IMR-90 (cell line): ENCODE results near the gene GALNT13. TPM values are rescaled to one million over a fixed set of nuclear protein-coding genes. Genes with fewer than 3 reads are reported as not detected.

Experiments
- ATAC-seq: fragments of 200-7000 bp; cut with Tn5 transposase; 2 replicates; pipeline ENCODE4 v1.9.1; 2020; ENCODE audit warnings: low read depth, mild to moderate bottlenecking, moderate library complexity
- BruUV-seq: library from RNA; stranded (reverse); fragments of 400-500 nt; replicated peaks from 2 replicates; lab custom pipeline; 2021; lab: Mats Ljungman, UMichigan
- CTCF ChIA-PET: fragments of 300-600 bp; formaldehyde crosslinking; extraction: SDS; loops from one replicate; lab custom pipeline; 2021; ENCODE audit warnings: antibody characterized with exemption; lab: Yijun Ruan, JAX
- POLR2A ChIA-PET: fragments of 300-600 bp; sonication (Branson Sonifier 250); formaldehyde crosslinking; loops from one replicate; lab custom pipeline; 2022; ENCODE audit warnings: antibody characterized with exemption; ENCODE audit not compliant: unreplicated experiment; lab: Charles Lee
- DNase-seq: peaks from one replicate; pipeline ENCODE4 v3.0.0; 2013
- H2AFZ ChIP-seq: replicated peaks from 2 replicates; pipeline ENCODE3; 2013; ENCODE audit warnings: low read length, mild to moderate bottlenecking; ENCODE audit not compliant: poor library complexity
- H2AK5ac ChIP-seq: 2 replicates; pipeline ENCODE4 v1.6.1; 2013; ENCODE audit warnings: low read depth, low read length, inconsistent platforms
- H2AK9ac ChIP-seq: replicated peaks from 2 replicates; pipeline ENCODE3; 2013; ENCODE audit warnings: mild to moderate bottlenecking, low read depth, low read length, moderate library complexity; ENCODE audit not compliant: poor library complexity
- H2BK120ac ChIP-seq: 2 replicates; pipeline ENCODE4 v1.6.1; 2013; ENCODE audit warnings: low read depth, low read length, inconsistent platforms
- H2BK15ac ChIP-seq: 3 replicates; pipeline ENCODE4 v1.6.1; 2013; ENCODE audit warnings: low read depth, low read length, inconsistent platforms
- H2BK20ac ChIP-seq: 2 replicates; pipeline ENCODE4 v1.6.1; 2013; ENCODE audit warnings: low read depth, mild to moderate bottlenecking, inconsistent platforms, low read length, moderate library complexity
- H2BK5ac ChIP-seq: 2 replicates; pipeline ENCODE4 v1.6.1; 2013; ENCODE audit warnings: mild to moderate bottlenecking, low read depth, low read length, inconsistent platforms; ENCODE audit not compliant: poor library complexity, severe bottlenecking
- H3K14ac ChIP-seq: replicated peaks from 2 replicates; pipeline ENCODE4 v1.6.1; 2013; ENCODE audit warnings: low read depth, low read length, inconsistent platforms
- H3K18ac ChIP-seq: 2 replicates; pipeline ENCODE4 v1.6.1; 2013; ENCODE audit warnings: low read depth, low read length, control low read depth
- H3K23ac ChIP-seq: 2 replicates; pipeline ENCODE4 v1.6.1; 2013; ENCODE audit warnings: low read depth, low read length, inconsistent platforms
- H3K27ac ChIP-seq: 2 replicates; pipeline ENCODE4 v1.5.1; 2013; ENCODE audit warnings: mild to moderate bottlenecking, control low read depth, low read length; ENCODE audit not compliant: insufficient read depth
- H3K27me3 ChIP-seq: 2 replicates; pipeline ENCODE4 v1.6.1; 2013; ENCODE audit warnings: low read length; ENCODE audit not compliant: control insufficient read depth, insufficient read depth
- H3K36me3 ChIP-seq: 2 replicates; pipeline ENCODE4 v1.6.1; 2013; ENCODE audit warnings: low read length, mixed read lengths; ENCODE audit not compliant: control insufficient read depth, insufficient read depth
- H3K4ac ChIP-seq: 2 replicates; pipeline ENCODE4 v1.6.1; 2013; ENCODE audit warnings: low read depth, low read length, inconsistent platforms
- H3K4me1 ChIP-seq: 2 replicates; pipeline ENCODE4 v1.6.1; 2013; ENCODE audit warnings: low read length, mixed read lengths; ENCODE audit not compliant: control insufficient read depth, insufficient read depth
- H3K4me2 ChIP-seq: 2 replicates; pipeline ENCODE4 v1.6.1; 2013; ENCODE audit warnings: low read depth, mild to moderate bottlenecking, control low read depth, low read length, moderate library complexity
- H3K4me3 ChIP-seq: 2 replicates; pipeline ENCODE4 v1.5.1; 2013; ENCODE audit warnings: low read depth, mild to moderate bottlenecking, control low read depth, low read length, moderate library complexity; ENCODE audit not compliant: insufficient read depth
- H3K56ac ChIP-seq: 2 replicates; pipeline ENCODE4 v1.6.1; 2013; ENCODE audit warnings: low read length, inconsistent platforms; ENCODE audit not compliant: insufficient read depth; ENCODE audit errors: extremely low read depth
- H3K79me1 ChIP-seq, 2 experiments: 2 replicates each; pipeline ENCODE4 v1.6.1; 2013; ENCODE audit warnings: low read length in 2 of 2, inconsistent platforms in 1 of 2, low read depth in 1 of 2
- H3K9ac ChIP-seq: 2 replicates; pipeline ENCODE4 v1.6.1; 2013; ENCODE audit warnings: low read depth, low read length, control low read depth
- H3K9me1 ChIP-seq: 2 replicates; pipeline ENCODE4 v1.6.1; 2013; ENCODE audit warnings: low read length, inconsistent platforms; ENCODE audit not compliant: insufficient read depth
- H3K9me3 ChIP-seq: 2 replicates; pipeline ENCODE4 v1.6.1; 2013; ENCODE audit warnings: low read length; ENCODE audit not compliant: control insufficient read depth, insufficient read depth
- H4K20me1 ChIP-seq: 2 replicates; pipeline ENCODE4 v1.6.1; 2013; ENCODE audit warnings: low read length, inconsistent platforms; ENCODE audit not compliant: insufficient read depth
- H4K5ac ChIP-seq: 2 replicates; pipeline ENCODE4 v1.6.1; 2013; ENCODE audit warnings: mild to moderate bottlenecking, low read depth, low read length, control low read depth
- H4K8ac ChIP-seq, 2 experiments: 2 replicates each; pipeline ENCODE4 v1.6.1; 2013; ENCODE audit warnings: low read depth in 2 of 2, low read length in 2 of 2, control low read depth in 1 of 2, inconsistent platforms in 1 of 2
- H4K91ac ChIP-seq: 2 replicates; pipeline ENCODE4 v1.6.1; 2013; ENCODE audit warnings: low read depth, low read length, inconsistent platforms; ENCODE audit not compliant: insufficient read depth
- BHLHE40 ChIP-seq: fragments of 150-350 bp; IDR thresholded peaks from 2 replicates; pipeline ENCODE4 v1.6.1; 2016; ENCODE audit warnings: mild to moderate bottlenecking, low read depth, low read length
- CEBPB ChIP-seq: IDR thresholded peaks from 2 replicates; pipeline ENCODE4 v1.6.1; 2012; ENCODE audit warnings: low read depth, low read length, improper control_type of control experiment
- CHD1 ChIP-seq: IDR thresholded peaks from 2 replicates; pipeline ENCODE4 v1.6.1; 2012; ENCODE audit warnings: low read depth, low read length, improper control_type of control experiment
- FOS ChIP-seq: fragments of 150-350 bp; IDR thresholded peaks from 2 replicates; pipeline ENCODE4 v1.6.1; 2016; ENCODE audit warnings: low read depth, low read length
- MAFK ChIP-seq: IDR thresholded peaks from 2 replicates; pipeline ENCODE4 v1.6.1; 2012; ENCODE audit warnings: low read depth, low read length, improper control_type of control experiment
- MAZ ChIP-seq: IDR thresholded peaks from 2 replicates; pipeline ENCODE4 v1.6.1; 2012; ENCODE audit warnings: low read depth, mild to moderate bottlenecking, low read length, improper control_type of control experiment, moderate library complexity, borderline replicate concordance
- MXI1 ChIP-seq: IDR thresholded peaks from 2 replicates; pipeline ENCODE4 v1.6.1; 2012; ENCODE audit warnings: low read depth, mild to moderate bottlenecking, low read length, moderate library complexity, borderline replicate concordance
- NFE2L2 ChIP-seq: fragments of 150-350 bp; IDR thresholded peaks from 2 replicates; pipeline ENCODE4 v1.6.1; 2016; ENCODE audit warnings: low read depth, mild to moderate bottlenecking, low read length
- POLR2A ChIP-seq: IDR thresholded peaks from 2 replicates; pipeline ENCODE4 v1.6.1; 2012; ENCODE audit warnings: mild to moderate bottlenecking, low read depth, low read length
- RAD21 ChIP-seq: IDR thresholded peaks from 2 replicates; pipeline ENCODE4 v1.6.1; 2012; ENCODE audit warnings: low read length, improper control_type of control experiment
- RCOR1 ChIP-seq: IDR thresholded peaks from 2 replicates; pipeline ENCODE4 v1.6.1; 2012; ENCODE audit warnings: mild to moderate bottlenecking, low read length, improper control_type of control experiment; ENCODE audit not compliant: insufficient replicate concordance
- RFX5 ChIP-seq: IDR thresholded peaks from 2 replicates; pipeline ENCODE4 v1.8.0; 2012; ENCODE audit warnings: low read depth, mild to moderate bottlenecking, low read length, moderate library complexity
- SMC3 ChIP-seq: fragments of 150-350 bp; IDR thresholded peaks from 2 replicates; pipeline ENCODE4 v1.6.1; 2016; ENCODE audit warnings: low read depth, mild to moderate bottlenecking, antibody characterized with exemption, low read length, moderate library complexity
- dilution Hi-C: fragments of 300-500 bp; cut with HindIII; formaldehyde crosslinking; loops from one replicate; pipeline ENCODE4 v1.14.3; 2018; ENCODE audit warnings: low sequenced_read_pairs; ENCODE audit not compliant: unreplicated experiment
- in situ Hi-C: fragments of 300-500 bp; cut with MboI; formaldehyde crosslinking; loops from 3 replicates; pipeline ENCODE4 v1.14.3; 2019; ENCODE audit warnings: low sequenced_read_pairs, inconsistent platforms, mixed read lengths
- intact Hi-C: fragments of 100-400 bp; cut with micrococcal nuclease; formaldehyde crosslinking; loops from 2 replicates; pipeline ENCODE4 v1.10.0; 2022
- polyA plus RNA-seq, 3 experiments: library from polyadenylated mRNA; depleted of rRNA; stranded (reverse); fragments of >200 nt; gene quantifications; 2 replicates each; pipeline ENCODE4 v1.2.3, GENCODE V29; 2012; ENCODE audit warnings: low replicate concordance in 1 of 3
- total RNA-seq: library from RNA; depleted of rRNA; stranded (reverse); fragments of >200 nt; gene quantifications from 2 replicates; pipeline ENCODE4 v1.2.3, GENCODE V29; 2012
- TF ChIP-seq, protein P1 (sequence below): fragments of 150-350 bp; IDR thresholded peaks from 2 replicates; pipeline ENCODE4 v1.6.1; 2017; ENCODE audit warnings: mild to moderate bottlenecking, antibody characterized with exemption, low read length, low read depth
- TF ChIP-seq, protein P2 (sequence below): fragments of 150-350 bp; IDR thresholded peaks from 2 replicates; pipeline ENCODE4 v1.6.1; 2016; ENCODE audit warnings: low read depth, mild to moderate bottlenecking, low read length, moderate library complexity, borderline replicate concordance
- TF ChIP-seq, protein P3 (sequence below): conservative IDR thresholded peaks from 2 replicates; pipeline ENCODE4 v1.5.1; 2012; ENCODE audit warnings: mild to moderate bottlenecking, low read depth, low read length, improper control_type of control experiment

The GALNT13 gene
- total and polyA plus RNA-seq, 2 of the 4 experiments (the other 2 are of a cell fraction), result 0.03 TPM; not detected in 1

DNA sequence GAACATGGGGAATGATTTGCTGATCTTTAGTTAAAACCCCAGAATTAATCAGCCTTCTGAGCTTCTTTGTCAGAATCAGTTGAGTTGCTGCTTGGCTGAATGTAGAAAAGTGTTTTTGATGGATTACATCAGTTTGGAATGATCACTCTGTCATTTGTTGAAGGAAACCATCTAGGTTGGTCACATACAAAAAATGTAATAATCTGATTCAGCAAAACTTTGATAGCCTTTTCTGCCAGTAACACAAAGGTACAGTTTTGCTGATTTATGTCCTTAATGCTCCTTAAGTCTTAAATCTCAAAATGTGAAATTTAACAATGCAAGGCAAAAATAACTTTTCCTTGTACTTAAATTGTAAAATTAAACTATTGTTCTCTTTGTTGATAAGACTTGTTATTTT, 74.3 kb downstream of the GALNT13 start:
- Histone ChIP-seq H2BK120ac (no peak overlapping the region), H4K20me1 (no peaks in the 10 kb centered on the region), H3K9ac (no peak overlapping the region), H3K9me1 (no peaks in the 10 kb centered on the region), H3K23ac (no peak overlapping the region), H3K14ac (no peak overlapping the region), H3K4me2 (no peak overlapping the region), H2AK9ac (no peak overlapping the region), H4K5ac (no peak overlapping the region), H3K9me3 (no peaks in the 10 kb centered on the region; the same call in 1 of the 2 replicates), H3K36me3 (no peaks in the 10 kb centered on the region), H3K27ac (no peak overlapping the region), H3K4me1 (no peaks in the 10 kb centered on the region), H4K91ac (no peak overlapping the region), H2BK15ac (no peak overlapping the region), H3K4ac (no peak overlapping the region), H3K27me3 (no peaks in the 10 kb centered on the region), H4K8ac (no peak overlapping the region), H3K79me1 (no peaks in the 10 kb centered on the region), H2BK5ac (no peak overlapping the region), H2AFZ (no peak overlapping the region), H3K4me3 (no peak overlapping the region), H2BK20ac (no peak overlapping the region), H3K18ac (no peak overlapping the region), H2AK5ac (no peak overlapping the region), H3K56ac (no peak overlapping the region)
- no TSS peak for BruUV-seq
- ATAC-seq (no peak), DNase-seq (no peak)
- no peak for TF ChIP-seq RAD21
- no peak for TF ChIP-seq SMC3
- TF ChIP-seq POLR2A, result no peak
- TF ChIP-seq, protein P1, sequence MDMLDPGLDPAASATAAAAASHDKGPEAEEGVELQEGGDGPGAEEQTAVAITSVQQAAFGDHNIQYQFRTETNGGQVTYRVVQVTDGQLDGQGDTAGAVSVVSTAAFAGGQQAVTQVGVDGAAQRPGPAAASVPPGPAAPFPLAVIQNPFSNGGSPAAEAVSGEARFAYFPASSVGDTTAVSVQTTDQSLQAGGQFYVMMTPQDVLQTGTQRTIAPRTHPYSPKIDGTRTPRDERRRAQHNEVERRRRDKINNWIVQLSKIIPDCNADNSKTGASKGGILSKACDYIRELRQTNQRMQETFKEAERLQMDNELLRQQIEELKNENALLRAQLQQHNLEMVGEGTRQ, result no peak
- no peak for TF ChIP-seq FOS
- TF ChIP-seq NFE2L2, result no peak
- TF ChIP-seq CHD1, result no peak
- TF ChIP-seq, protein P2, sequence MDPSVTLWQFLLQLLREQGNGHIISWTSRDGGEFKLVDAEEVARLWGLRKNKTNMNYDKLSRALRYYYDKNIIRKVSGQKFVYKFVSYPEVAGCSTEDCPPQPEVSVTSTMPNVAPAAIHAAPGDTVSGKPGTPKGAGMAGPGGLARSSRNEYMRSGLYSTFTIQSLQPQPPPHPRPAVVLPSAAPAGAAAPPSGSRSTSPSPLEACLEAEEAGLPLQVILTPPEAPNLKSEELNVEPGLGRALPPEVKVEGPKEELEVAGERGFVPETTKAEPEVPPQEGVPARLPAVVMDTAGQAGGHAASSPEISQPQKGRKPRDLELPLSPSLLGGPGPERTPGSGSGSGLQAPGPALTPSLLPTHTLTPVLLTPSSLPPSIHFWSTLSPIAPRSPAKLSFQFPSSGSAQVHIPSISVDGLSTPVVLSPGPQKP, result no peak
- TF ChIP-seq, protein P3, sequence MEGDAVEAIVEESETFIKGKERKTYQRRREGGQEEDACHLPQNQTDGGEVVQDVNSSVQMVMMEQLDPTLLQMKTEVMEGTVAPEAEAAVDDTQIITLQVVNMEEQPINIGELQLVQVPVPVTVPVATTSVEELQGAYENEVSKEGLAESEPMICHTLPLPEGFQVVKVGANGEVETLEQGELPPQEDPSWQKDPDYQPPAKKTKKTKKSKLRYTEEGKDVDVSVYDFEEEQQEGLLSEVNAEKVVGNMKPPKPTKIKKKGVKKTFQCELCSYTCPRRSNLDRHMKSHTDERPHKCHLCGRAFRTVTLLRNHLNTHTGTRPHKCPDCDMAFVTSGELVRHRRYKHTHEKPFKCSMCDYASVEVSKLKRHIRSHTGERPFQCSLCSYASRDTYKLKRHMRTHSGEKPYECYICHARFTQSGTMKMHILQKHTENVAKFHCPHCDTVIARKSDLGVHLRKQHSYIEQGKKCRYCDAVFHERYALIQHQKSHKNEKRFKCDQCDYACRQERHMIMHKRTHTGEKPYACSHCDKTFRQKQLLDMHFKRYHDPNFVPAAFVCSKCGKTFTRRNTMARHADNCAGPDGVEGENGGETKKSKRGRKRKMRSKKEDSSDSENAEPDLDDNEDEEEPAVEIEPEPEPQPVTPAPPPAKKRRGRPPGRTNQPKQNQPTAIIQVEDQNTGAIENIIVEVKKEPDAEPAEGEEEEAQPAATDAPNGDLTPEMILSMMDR, result no peak
- TF ChIP-seq BHLHE40, result no peak
- no peak for TF ChIP-seq RFX5
- no peak for TF ChIP-seq MXI1
- TF ChIP-seq RCOR1, result no peak
- no peak for TF ChIP-seq MAFK
- TF ChIP-seq MAZ, result no peak
- no peak for TF ChIP-seq CEBPB
- CTCF ChIA-PET, result no interaction called here
- intact Hi-C loops, result no loop called here
- POLR2A ChIA-PET, result no interaction called here
- dilution Hi-C loops, result no loop called here
- in situ Hi-C loops, result no loop called here
